GM12864 (cell line): ENCODE measurements around the gene MYBPH.

ENCODE experiments used
- DNase-seq: peaks from one replicate; pipeline ENCODE4 v3.0.0-alpha.2; 2011; ENCODE audit warnings: low read depth
- H3K4me3 ChIP-seq: 2 replicates; pipeline ENCODE4 v1.5.1; 2011; ENCODE audit warnings: mild to moderate bottlenecking, low read depth, low read length, control low read depth
- TF ChIP-seq, protein P1 (sequence below): IDR thresholded peaks from 2 replicates; pipeline ENCODE4 v1.5.1; 2011; ENCODE audit warnings: low read depth, mild to moderate bottlenecking, moderate library complexity, low read length, control low read depth, inconsistent platforms; ENCODE audit errors: missing control alignments

The MYBPH gene

GRCh38 chr1:203147376-203147775 lies 28.2 kb downstream of the MYBPH start:
- H3K4me3 ChIP-seq = no peak overlapping the region

GRCh38 chr1:203146537-203146936 lies 29.1 kb downstream of the MYBPH start:
- H3K4me3 ChIP-seq = no peak overlapping the region
- TF ChIP-seq, protein P1, sequence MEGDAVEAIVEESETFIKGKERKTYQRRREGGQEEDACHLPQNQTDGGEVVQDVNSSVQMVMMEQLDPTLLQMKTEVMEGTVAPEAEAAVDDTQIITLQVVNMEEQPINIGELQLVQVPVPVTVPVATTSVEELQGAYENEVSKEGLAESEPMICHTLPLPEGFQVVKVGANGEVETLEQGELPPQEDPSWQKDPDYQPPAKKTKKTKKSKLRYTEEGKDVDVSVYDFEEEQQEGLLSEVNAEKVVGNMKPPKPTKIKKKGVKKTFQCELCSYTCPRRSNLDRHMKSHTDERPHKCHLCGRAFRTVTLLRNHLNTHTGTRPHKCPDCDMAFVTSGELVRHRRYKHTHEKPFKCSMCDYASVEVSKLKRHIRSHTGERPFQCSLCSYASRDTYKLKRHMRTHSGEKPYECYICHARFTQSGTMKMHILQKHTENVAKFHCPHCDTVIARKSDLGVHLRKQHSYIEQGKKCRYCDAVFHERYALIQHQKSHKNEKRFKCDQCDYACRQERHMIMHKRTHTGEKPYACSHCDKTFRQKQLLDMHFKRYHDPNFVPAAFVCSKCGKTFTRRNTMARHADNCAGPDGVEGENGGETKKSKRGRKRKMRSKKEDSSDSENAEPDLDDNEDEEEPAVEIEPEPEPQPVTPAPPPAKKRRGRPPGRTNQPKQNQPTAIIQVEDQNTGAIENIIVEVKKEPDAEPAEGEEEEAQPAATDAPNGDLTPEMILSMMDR = no peak
- no peak for DNase-seq

More at GRCh38 chr1:203147376-203147775, 28.2 kb downstream of the MYBPH start:
- DNase-seq = no peak
- TF ChIP-seq, protein P1 = no peak

DNA sequence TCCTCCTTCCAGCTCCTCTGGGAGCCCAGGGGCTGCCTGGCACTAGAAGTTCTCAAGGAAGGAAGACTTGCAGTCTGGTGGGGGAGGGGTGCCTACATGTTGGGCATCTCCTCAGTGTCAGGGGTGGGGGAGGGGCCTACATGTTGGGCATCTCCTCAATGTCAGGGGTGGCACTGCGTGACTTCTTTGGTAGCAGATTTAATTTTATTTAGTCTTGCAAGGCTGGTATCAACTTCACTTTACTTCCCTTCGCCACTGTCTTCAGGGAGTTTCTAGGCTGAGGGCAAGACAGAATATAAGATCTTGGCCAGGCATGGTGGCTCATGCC lies 29.6 kb downstream of the MYBPH start:
- TF ChIP-seq, protein P1 = no peak
- no peak overlapping the region for H3K4me3 ChIP-seq
- no peak for DNase-seq

GRCh38 chr1:203145321-203146041 lies 30.1 kb downstream of the MYBPH start:
- TF ChIP-seq, protein P1 = no peak
- no peak for DNase-seq

DNA sequence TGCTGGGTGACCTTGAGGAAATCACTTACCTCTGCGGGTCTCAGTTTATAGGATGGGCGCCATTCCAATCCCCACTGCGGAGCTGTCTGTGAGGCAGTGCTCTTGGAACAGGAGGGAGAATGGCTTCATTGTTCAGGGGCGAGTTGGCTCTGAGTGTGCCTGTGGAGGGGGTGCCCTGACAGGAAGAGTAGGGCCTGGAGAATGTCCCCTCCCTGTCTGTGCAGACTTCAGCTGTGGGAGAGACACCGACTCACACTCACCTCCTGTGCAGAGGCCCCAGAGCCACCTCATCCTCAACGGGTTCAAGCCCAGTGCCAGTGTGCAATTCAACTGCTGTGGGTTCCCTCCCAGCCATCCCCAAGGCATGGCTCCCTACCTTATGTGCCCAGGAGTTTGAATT lies 31.0 kb downstream of the MYBPH start:
- no peak overlapping the region for H3K4me3 ChIP-seq
- no peak for DNase-seq
- TF ChIP-seq, protein P1 = no peak

More at GRCh38 chr1:203145321-203146041, 30.1 kb downstream of the MYBPH start:
- H3K4me3 ChIP-seq = no peak overlapping the region

GRCh38 chr1:203143641-203144040 lies 32.0 kb downstream of the MYBPH start:
- DNase-seq = no peak
- H3K4me3 ChIP-seq = no peak overlapping the region
- TF ChIP-seq, protein P1 = no peak

- H3K4me3 ChIP-seq = no peak overlapping the region
- no peak for DNase-seq
- TF ChIP-seq, protein P1 = no peak
Measured at GRCh38 chr1:203142684-203143408, 32.8 kb downstream of the MYBPH start.
